ENCODE data around the gene KIF13A.

The KIF13A gene

DNA sequence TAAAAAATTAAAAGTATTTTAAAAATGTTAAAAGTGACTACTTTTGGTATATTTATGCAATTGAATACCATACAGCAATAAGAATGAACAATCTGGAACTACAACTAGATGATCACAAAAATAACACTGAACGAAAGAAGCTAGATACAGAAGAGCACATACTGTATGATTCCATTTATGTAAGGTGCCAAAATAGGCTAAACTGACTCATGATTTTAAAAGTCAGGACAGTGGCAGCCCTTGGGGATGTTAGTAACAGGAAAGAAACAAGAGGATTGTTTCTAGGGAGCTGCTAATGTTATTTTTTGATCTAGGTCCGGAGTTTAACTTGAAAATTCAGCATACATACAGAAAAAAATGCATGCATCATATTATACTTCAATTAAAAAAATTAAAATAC, 42.3 kb downstream of the KIF13A start:
- no peak for TF ChIP-seq CTCF (conservative IDR thresholded peaks at IDR 0.05; ENCODE audit: low read length)
- H3K4me3 ChIP-seq (ENCODE audit: low read length): no peak overlapping the region
- peak; percentile 74 for DNase-seq (ENCODE audit: low read depth)

- DNase-seq (ENCODE audit: low read depth): no peak
- no peak for TF ChIP-seq CTCF (conservative IDR thresholded peaks at IDR 0.05; ENCODE audit: low read length)
- H3K4me3 ChIP-seq (ENCODE audit: low read length): no peak overlapping the region
These were observed 46.1 kb downstream of the KIF13A start for GRCh38 chr6:17941318-17941717.

DNA sequence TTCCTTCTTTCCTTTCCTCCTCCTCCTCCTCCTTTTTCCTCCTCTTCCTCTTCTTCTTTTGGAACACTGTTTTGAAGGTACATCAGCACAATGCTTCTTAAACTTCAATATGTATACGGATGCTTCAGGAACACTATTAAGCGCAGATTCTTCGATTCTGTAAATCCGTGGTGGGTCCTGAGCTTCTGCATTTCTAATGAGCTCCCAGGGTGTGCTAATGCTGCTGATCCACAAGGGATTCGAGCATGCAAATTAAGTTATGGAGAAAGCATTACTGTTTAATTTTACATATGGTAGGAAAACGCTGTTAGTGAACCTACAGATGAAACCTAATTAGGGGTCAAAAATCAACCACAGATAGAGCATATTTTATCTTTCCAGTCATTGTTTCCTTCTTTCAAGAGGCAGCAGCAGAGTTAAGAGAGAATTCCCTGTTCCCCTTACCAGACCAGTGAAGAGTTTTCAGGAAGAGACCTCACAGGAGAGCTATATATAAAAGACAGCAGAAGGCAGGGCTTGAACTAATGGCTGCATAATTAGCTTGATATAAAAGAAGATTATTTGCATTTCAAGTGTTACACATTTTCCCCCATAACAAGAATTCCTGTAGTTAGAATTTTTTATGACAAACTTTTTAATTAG, 47.2 kb downstream of the KIF13A start:
- no peak for TF ChIP-seq CTCF (conservative IDR thresholded peaks at IDR 0.05; ENCODE audit: low read length)
- H3K4me3 ChIP-seq (ENCODE audit: low read length): no peak overlapping the region
- DNase-seq (ENCODE audit: low read depth): no peak

DNA sequence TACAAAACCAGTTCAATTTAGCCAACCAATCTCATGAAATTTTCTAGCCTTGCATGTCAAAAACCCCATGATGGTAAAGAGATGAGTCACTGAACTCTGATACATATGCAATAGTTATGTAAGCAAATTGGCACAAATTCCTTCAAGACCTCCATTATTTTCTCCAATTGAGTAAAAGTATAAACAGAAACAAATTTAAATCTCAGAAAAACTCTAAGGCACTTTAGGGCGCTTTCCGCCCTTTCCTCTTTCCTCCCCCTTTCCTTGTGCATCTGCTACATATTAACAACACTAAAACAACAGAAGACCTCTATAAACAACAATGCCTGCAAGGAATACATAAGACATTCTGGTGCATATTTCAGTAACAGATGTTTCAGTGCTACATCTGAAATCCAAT, 48.5 kb downstream of the KIF13A start:
- TF ChIP-seq CTCF (conservative IDR thresholded peaks at IDR 0.05; ENCODE audit: low read length): no peak

GRCh38 chr6:17935188-17936149, 52.0 kb downstream of the KIF13A start:
- TF ChIP-seq CTCF (conservative IDR thresholded peaks at IDR 0.05; ENCODE audit: low read length): no peak
- no peak overlapping the region for H3K4me3 ChIP-seq (ENCODE audit: low read length)
- no peak for DNase-seq (ENCODE audit: low read depth)

More for the DNA sequence above, 48.5 kb downstream of the KIF13A start:
- peak; percentile 64 for DNase-seq (ENCODE audit: low read depth)
- no peak overlapping the region for H3K4me3 ChIP-seq (ENCODE audit: low read length)

DNA sequence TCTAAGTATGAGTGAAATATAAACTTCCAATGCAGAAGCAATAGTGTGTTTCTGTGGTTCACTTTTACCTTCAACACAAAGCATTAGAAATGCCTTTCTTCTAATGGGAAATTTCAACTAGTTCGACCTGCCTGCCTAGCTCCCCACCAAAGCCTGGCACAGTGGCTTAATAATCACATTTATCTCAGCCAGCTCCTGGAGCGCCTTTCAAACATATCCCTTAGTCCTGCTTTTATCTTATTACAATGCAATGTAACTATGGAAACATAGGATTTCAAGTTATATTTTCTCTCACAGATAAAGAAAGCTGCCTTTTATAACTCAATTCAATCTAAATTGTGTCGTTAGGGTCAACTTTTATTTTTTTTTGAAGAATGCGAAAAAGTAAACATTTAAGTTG, 53.7 kb downstream of the KIF13A start:
- no peak for DNase-seq (ENCODE audit: low read depth)
- no peak for TF ChIP-seq CTCF (conservative IDR thresholded peaks at IDR 0.05; ENCODE audit: low read length)

More for the DNA sequence above, 53.7 kb downstream of the KIF13A start:
- H3K4me3 ChIP-seq (ENCODE audit: low read length): no peak overlapping the region
